Esophagus squamous epithelium (tissue), 5 donors: ENCODE results near the gene TBC1D17. TPM values are rescaled to one million over a fixed set of nuclear protein-coding genes. Genes with fewer than 3 reads are reported as not detected.

ENCODE experiments used
- DNase-seq: peaks from one replicate; lab custom pipeline; 2025; lab: John Stamatoyannopoulos, UW
- H3K27ac ChIP-seq, 4 donors: fragments of 200-600 bp; sonication (generic); one replicate each; pipeline ENCODE4 v1.5.1; 2016 to 2019; ENCODE audit warnings: mild to moderate bottlenecking in 1 of 4
- H3K27me3 ChIP-seq, 4 donors: fragments of 200-600 bp; sonication (generic); 1 replicate in 3 of 4; 2 replicates in 1 of 4; pipeline versions ENCODE4 v1.5.1 to v1.6.0; 2017 to 2021; ENCODE audit warnings: antibody characterized with exemption in 1 of 4
- H3K36me3 ChIP-seq, 3 donors: fragments of 200-600 bp; sonication (generic); one replicate each; pipeline ENCODE4 v1.5.1; 2016 to 2019
- H3K4me1 ChIP-seq, 3 donors: fragments of 200-600 bp; sonication (generic); one replicate each; pipeline ENCODE4 v1.5.1; 2017 to 2019
- H3K4me3 ChIP-seq, 4 donors: fragments of 200-600 bp; sonication (generic); 1 replicate in 3 of 4; 2 replicates in 1 of 4; pipeline ENCODE4 v1.5.1; 2016 to 2019; ENCODE audit warnings: mild to moderate bottlenecking in 2 of 4, moderate library complexity in 1 of 4
- H3K9me3 ChIP-seq, 3 donors: fragments of 200-600 bp; sonication (generic); one replicate each; pipeline ENCODE4 v1.5.1; 2016 to 2019
- POLR2A ChIP-seq, 4 donors: fragments of 450-650 bp; IDR thresholded peaks; one replicate each; pipeline ENCODE4 v1.6.1; 2017; ENCODE audit warnings: antibody characterized with exemption in 4 of 4, mild to moderate bottlenecking in 4 of 4, moderate library complexity in 3 of 4
- WGBS, 2 donors: methylation state at CpG; one replicate each; pipeline ENCODE4 v1.1.5; 2018; 5-methylcytosine and 5-hydroxymethylcytosine counted together
- intact Hi-C: fragments of 100-400 bp; cut with DNase I; formaldehyde crosslinking; loops from one replicate; pipeline ENCODE4 v1.15.0; 2022
- total RNA-seq, 4 donors: library from RNA; depleted of rRNA; stranded (reverse); fragments of >200 nt; gene quantifications; one replicate each; pipeline ENCODE4 v1.1.0, GENCODE V29; 2016
- TF ChIP-seq, protein P1 (sequence below), 6 experiments: fragments of 450-650 bp in 4 of 6; fragments of 200-600 bp in 2 of 6; sonication (generic) in 2 of 6; IDR thresholded peaks; one replicate each; pipeline ENCODE4 v1.5.1; 2016 to 2019; ENCODE audit warnings: antibody characterized with exemption in 6 of 6, mild to moderate bottlenecking in 4 of 6, moderate library complexity in 4 of 6
- donor health status: DM: yes; HTN: yes; CAD: no.

TBC1D17 gene
- total RNA-seq, 4 donors from 2014 or later: 6.7 to 25.9 (median 16.9) TPM

DNA sequence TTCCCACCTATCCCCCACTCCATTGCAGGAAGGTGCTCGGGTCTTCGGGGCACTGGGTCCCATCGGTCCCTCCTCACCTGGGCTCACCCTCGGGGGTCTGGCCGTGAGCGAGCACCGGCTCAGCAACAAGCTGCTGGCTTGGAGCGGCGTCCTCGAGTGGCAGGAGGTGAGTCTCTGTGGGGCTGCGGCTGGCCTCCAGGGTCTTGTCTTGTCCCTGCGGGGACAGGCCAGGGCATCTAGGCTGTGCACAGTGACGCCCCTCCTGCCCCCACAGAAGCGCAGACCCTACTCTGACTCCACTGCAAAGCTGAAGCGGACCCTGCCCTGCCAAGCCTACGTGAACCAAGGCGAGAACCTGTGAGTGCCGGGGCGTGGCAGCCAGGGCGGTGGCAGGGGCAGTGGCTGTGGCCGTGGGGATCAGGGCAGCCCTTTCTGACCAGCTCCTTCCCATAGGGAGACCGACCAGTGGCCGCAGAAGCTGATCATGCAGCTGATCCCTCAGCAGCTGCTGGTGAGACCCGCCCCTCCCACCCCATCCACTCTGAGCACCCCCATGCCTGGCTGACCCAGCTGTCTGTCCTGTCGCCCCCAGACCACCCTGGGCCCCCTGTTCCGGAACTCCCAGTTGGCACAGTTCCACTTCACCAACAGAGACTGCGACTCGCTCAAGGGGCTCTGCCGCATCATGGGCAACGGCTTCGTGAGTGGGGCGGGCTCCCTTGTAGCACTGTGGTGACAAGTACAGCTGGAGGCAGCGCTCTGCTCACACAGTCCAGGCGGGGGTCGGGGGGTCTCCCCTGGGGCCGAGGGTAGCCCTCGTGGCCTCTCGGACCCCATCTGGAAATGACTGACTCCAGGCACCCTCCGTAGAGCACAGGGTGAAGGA, 22.9 kb upstream of the TBC1D17 start:
- intact Hi-C loops: no loop called here
- Histone ChIP-seq H3K27me3 (no peaks in the 10 kb centered on the region), H3K4me3 (no peak overlapping the region), H3K9me3 (no peaks in the 10 kb centered on the region), H3K36me3 (peaks cover 15 to 55% (median 23%) of the 10 kb centered on the region in 3 donors), H3K27ac (no peak overlapping the region), H3K4me1 (peaks cover 6 to 42% (median 19%) of the 10 kb centered on the region in 3 donors)
- WGBS, 2 donors: 93% methylated on average over 14 of the region's 39 CpGs; no CpG with 5 or more reads in 1 of the 2 donors
- TF ChIP-seq POLR2A (IDR thresholded peaks at IDR 0.05): no peak
- TF ChIP-seq, protein P1, sequence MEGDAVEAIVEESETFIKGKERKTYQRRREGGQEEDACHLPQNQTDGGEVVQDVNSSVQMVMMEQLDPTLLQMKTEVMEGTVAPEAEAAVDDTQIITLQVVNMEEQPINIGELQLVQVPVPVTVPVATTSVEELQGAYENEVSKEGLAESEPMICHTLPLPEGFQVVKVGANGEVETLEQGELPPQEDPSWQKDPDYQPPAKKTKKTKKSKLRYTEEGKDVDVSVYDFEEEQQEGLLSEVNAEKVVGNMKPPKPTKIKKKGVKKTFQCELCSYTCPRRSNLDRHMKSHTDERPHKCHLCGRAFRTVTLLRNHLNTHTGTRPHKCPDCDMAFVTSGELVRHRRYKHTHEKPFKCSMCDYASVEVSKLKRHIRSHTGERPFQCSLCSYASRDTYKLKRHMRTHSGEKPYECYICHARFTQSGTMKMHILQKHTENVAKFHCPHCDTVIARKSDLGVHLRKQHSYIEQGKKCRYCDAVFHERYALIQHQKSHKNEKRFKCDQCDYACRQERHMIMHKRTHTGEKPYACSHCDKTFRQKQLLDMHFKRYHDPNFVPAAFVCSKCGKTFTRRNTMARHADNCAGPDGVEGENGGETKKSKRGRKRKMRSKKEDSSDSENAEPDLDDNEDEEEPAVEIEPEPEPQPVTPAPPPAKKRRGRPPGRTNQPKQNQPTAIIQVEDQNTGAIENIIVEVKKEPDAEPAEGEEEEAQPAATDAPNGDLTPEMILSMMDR (IDR thresholded peaks at IDR 0.05): no peak
- DNase-seq: no peak

DNA sequence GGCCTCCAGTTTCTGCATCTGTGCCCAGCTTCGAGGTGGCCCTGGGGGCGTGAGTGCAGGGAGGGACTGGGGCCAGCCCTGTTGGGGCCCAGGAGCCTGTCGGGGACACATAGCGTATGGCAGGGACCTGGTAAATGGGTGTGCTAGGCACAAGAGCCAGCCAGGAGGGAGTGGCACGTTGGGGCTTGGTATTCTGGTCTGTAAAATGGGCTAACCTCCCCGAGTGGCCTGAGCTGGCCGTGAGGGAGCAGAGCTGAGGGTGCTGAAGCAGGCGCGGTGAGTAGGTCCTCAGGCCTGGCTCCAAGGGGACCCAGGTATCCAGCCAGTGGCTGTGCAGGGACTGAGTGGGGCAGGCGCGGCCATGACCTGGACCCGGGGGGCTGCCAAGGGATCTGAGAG, 22.2 kb upstream of the TBC1D17 start:
- TF ChIP-seq POLR2A (IDR thresholded peaks at IDR 0.05): no peak
- TF ChIP-seq, protein P1 (IDR thresholded peaks at IDR 0.05): no peak
- peaks cover 6 to 37% (median 19%) of the 10 kb centered on the region in 3 donors for H3K4me1 ChIP-seq
- H3K36me3 ChIP-seq: peaks cover 17 to 62% (median 29%) of the 10 kb centered on the region in 3 donors
- WGBS, 2 donors: 83% methylated on average over 4 of the region's 12 CpGs; no CpG with 5 or more reads in 1 of the 2 donors
- DNase-seq: no peak
- intact Hi-C loops: no loop called here
- no peak overlapping the region for H3K4me3 ChIP-seq
- no peaks in the 10 kb centered on the region for H3K27me3 ChIP-seq
- H3K9me3 ChIP-seq: no peaks in the 10 kb centered on the region
- H3K27ac ChIP-seq: no peak overlapping the region

DNA sequence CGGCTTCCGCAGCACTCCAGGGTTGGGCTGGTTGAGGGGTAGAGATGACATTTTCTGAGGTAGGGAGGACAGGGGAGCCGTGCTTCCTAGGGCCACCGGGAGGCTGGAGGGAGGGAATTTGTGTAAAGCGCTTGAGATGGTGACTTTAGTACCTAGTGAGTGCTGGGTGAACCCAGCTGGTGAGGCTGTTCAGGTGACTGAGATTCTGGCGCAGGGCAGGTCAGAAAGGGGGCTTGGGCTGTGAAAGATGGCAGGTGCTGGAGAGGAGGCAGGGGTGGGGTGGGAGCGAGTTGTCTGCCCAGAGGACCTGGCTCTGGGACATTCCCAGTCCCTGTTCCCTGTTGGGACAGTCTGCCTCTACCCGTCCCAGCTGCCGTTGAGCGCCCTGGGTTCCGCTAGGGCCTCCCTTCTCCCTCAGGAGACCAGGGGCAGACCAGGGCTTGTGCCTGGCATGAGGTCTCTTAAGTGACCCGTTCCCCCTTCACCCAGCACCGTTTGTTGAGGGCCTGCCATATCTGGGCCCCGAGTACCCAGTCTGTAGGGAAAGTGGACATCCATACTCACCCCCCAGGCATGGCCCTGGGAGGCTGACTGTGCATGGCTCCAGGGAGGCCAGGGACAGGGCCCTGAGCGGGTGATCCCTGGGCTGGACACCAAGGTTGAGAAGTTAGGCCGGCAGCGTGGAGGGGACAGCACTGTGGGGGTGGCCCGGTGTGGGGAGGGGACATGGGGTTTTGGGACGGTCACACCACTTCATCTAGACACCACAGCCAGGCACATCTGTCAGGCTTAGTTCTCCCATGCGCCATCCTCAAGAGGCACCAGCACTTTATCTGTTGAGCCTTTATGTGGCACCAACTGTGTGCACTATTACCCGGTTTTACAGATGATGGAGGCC, 21.6 kb upstream of the TBC1D17 start:
- 69 to 82% methylated on average over 7 to 9 of the region's 21 CpGs for WGBS, 2 donors
- Histone ChIP-seq H3K36me3 (peaks cover 24 to 68% (median 36%) of the 10 kb centered on the region in 3 donors), H3K27ac (no peak overlapping the region), H3K9me3 (no peaks in the 10 kb centered on the region), H3K27me3 (no peaks in the 10 kb centered on the region), H3K4me3 (no peak overlapping the region), H3K4me1 (peaks cover 6 to 42% (median 22%) of the 10 kb centered on the region in 3 donors)
- intact Hi-C loops: no loop called here
- DNase-seq: no peak
- TF ChIP-seq, protein P1 (IDR thresholded peaks at IDR 0.05): no peak
- TF ChIP-seq POLR2A (IDR thresholded peaks at IDR 0.05): no peak

DNA sequence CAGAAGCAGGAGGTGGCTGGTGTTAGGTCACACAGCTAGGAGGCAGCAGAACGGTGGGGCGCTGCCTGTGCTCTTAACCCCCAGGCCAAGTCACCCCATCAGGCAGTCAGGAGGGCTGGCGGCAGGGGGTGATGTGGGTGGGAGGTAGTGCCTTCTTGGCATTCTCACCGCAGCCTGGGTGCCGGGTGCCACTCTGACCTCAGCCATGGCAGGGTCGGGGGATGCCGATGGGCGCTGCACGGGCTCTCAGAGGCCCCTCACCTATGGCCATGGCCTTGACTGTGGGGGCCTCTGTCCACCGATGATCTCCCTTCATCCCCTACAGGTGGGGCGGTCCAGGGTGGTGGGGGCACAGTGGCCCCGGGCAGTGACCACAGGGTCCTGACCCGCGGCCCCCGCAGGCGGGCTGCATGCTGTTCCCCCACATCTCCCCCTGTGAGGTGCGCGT, 20.9 kb upstream of the TBC1D17 start:
- H3K27ac ChIP-seq: no peak overlapping the region
- H3K4me1 ChIP-seq: peaks cover 8 to 48% (median 26%) of the 10 kb centered on the region in 3 donors
- H3K36me3 ChIP-seq: peaks cover 26 to 75% (median 37%) of the 10 kb centered on the region in 3 donors
- no peaks in the 10 kb centered on the region for H3K9me3 ChIP-seq
- intact Hi-C loops: no loop called here
- H3K4me3 ChIP-seq: no peak overlapping the region
- no peak for DNase-seq
- TF ChIP-seq, protein P1 (IDR thresholded peaks at IDR 0.05): no peak
- no peak for TF ChIP-seq POLR2A (IDR thresholded peaks at IDR 0.05)
- 62 to 100% methylated on average over 4 to 5 of the region's 18 CpGs for WGBS, 2 donors
- H3K27me3 ChIP-seq: no peaks in the 10 kb centered on the region
